HG02981 (cell line): ENCODE data around the gene DLG2.

Experiments used
- ATAC-seq: cut with Tn5 transposase; IDR thresholded peaks from one replicate; pipeline ENCODE4 v1.9.1; 2021; ENCODE audit warnings: mild to moderate bottlenecking, moderate library complexity; ENCODE audit not compliant: unreplicated experiment

Gene DLG2

DNA sequence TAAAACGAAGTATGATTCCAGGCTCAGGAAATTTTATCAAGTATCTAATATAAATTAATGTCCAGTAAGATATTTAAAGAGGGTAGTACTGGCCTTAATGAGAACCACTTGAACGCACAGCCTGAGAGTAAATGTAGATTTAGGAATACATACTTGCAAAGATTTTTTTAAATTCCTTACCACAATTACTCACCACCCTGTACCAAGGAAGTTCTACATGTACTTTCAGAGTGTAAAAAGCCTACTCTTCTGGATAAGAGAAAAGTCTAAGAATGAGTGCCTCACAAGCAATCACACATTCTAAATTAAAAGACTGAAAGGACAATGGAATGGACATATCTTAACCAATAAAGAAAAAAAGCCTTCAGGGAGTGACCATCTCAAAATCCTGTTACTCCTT lies 697.4 kb downstream of the DLG2 start:
- ATAC-seq = no peak

DNA sequence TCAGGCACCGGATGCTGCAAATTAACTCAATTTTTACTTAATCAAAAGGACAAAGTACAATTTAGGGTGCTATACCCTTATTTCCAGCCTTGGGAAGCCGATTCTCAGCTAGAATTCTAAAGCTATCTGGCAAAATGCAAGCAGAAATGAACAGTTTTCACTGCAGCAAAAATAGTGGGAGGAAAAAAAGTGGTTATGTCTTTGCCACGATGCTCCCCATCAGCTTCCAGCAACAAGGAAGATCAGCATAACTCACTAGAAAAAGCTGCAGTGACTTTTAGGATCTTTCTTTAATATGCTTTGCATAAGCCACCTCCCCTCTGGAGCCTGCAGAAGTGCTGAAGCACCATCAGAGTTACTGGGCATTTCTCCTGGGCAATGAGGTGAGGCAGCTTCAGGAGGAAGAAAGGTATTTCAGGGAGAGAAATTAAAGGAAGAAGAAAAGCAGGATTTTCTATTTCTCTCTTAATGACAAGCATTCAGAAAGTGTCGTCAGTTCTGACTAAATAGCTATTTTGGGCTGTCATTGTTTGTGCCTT lies 702.9 kb downstream of the DLG2 start:
- no peak for ATAC-seq

DNA sequence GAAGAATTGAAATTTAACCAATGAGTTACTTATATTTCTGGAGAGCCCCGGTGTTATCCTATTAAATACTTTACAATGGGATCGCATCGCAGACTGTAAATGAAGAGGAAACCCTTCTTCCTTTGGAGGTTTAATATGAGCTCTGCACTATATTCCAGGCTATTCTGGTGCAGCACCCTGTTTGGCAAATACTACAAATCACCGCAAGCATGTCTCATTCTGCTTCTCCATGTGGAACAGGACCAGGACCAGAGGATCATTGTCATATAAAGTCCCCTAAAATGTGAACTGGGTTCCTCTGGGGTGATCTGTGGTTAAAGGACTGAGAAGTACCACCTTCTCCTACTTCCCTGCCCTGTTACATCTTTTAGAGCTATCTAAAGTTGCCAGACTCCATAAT lies 703.7 kb downstream of the DLG2 start:
- no peak for ATAC-seq

DNA sequence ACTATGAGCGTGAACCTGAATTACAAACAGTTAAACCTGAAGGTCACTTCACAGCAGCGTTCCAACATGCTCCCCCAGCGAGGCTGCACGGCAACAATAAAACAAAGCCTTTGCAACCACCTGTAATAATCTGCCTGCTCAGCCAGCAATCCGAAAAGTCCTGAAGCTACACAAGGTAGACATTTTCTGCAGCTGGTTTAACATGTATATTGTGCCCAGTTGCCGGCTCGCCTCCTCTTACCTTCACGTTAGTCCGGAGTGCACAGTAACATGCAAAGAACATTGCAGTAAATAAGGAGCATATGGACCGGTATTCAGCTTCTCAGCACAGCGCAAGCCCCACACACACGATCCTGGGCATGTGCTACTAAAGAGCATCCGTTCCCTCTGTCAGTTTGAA lies 704.3 kb downstream of the DLG2 start:
- no peak for ATAC-seq

DNA sequence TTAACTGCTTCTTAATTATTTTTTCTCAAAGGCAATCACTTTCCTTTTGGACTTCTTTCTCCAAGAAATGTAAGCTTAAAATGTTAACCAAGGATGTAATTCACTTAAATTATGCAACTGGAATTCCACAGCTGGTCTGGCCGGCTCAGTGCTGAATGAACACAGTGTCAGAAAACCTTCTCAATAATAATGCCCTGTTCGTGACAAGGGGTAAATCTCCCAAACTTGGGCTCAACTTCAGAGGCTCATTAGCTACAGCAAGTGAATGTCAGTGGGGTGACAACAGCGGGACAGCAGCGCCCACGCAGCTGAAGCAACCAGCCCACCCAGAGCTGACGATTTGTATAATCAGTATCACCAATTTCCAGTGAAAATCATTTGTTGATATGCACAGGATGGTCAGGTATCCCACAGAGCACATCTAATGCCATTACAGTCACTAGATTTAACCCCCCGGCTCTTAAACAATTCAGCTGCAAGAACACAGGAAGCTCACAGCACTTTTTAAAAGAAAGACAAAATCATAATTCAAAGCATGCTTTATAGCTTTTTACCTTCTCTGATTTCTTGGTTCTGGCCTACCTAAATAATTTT lies 704.8 kb downstream of the DLG2 start:
- ATAC-seq = no peak

DNA sequence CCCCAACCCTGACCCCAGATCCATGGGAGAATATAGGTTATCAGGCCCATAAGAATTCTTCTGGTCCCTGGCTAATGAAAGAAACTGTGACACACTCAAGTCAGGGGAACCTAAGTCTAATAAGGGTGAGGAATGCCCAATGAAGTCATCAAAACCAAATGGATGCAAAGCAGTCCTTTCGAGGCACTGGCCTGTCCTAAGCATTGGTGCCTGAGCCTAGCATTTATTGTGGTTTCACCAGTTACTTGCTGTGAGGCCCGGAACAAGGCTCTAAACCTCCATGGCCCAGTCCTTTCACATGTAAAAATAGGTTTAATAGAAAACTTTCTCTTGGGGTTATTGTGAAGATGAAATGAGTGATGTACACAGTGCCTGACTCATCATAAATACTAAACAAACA lies 712.6 kb downstream of the DLG2 start:
- ATAC-seq = no peak

DNA sequence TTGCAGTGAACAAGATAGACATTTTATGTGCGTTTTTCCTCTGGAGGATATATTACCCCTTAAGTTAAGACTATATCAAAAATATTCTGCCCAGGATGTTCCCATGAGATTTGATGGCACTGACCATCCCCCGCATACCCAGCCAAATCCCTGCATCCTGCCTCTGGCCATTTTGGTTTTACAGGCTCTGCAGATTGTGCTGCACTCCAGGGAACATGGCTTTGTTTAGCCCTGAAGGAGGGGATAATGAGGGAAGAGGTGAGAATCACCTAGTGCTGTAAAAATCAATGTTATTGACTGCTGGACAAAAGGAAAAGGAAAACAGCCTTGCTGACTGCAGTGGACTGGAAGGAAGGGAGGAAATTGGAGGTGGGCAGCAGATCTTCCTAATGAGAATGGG lies 717.4 kb downstream of the DLG2 start:
- ATAC-seq = no peak

DNA sequence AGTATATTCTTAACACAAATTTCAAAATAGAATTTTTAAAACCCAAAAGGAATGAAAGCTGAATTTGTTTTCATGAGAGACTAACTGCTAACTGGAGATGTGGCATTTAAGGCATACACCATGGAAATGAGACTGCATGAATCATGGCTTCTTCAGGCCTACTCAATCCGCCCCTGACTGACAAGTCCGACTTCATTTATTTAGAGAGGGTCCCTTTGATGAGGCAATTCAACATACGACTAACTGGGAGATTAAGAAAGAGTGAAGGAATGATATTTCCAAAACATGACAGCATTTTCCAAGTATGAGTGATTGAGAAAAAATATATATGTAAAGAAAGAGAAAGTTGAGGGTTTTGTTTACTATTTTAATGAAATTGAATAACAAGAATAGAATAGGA lies 720.1 kb downstream of the DLG2 start:
- ATAC-seq = no peak

DNA sequence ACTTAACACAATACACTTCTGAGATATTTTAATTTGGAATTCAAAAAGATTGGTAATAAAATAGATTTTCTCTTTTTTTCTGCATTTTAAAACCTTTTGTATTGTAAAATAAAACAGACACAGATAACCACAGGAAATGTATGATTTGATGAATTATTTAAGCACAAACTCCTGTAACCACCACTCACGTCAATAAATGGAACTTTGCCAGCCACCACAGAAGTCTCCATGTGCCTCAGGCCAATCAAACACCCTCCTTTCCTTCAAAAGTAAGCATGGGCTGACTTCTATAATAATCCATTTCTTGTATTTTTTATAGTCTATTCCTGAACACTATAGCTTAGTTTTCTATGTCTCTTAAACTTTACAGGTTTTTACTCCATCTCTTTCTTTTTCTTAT lies 721.7 kb downstream of the DLG2 start:
- ATAC-seq = no peak

DNA sequence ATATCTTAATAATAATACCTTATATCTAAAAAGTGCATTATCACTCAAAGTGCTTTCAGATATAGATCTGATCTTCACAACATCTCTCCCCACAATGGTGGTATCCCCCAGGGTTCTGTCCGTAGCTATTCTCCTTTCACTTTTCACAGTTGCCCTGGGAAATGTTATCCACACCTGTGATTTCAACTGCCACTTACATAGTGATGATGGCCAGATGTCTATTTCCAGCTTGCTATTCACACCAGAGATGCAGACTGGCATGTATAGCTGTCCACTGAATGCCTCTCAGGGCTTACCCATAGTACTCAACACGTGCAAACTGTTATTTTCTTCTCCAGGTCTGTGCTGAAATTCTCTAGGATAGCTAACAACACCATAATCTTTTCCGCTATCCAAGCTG lies 724.7 kb downstream of the DLG2 start:
- no peak for ATAC-seq

DNA sequence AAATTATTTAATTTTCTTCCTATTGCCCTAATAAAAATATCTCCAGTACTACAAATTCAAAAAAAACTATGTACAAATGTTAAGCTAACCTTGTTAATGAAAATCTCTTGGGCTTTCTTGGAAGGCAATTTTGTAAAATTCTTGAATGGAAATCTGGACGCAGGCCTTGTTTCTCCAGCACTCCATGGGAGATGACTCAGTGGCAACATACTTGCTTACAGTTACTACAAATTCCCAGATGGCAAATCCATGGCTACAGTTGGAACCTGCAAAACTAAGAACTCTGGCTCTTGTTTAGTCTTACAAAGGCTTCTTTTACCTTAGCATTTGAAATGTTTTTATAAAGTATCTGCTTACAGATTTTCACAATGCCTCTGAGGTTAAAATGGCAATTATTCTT lies 725.2 kb downstream of the DLG2 start:
- no peak for ATAC-seq

DNA sequence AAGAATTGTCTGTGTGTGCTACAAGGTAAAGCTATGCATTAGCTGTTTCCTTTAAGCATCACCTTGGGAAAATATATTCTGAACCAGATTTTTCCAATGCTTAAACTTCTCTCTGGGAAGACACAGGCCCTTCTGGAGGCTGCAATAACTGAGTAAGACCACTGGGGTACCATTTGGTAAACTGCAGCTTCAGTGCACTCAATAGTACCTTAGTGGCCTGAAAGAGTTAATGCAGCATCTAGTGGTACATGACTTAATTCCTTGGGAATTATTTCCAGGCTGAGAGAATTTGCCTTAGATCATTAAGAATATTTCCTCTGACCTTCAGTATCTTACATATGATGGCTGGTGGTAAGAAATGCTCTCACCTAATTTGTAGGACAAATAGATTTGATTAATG lies 727.4 kb downstream of the DLG2 start:
- peak; percentile 78 for ATAC-seq

DNA sequence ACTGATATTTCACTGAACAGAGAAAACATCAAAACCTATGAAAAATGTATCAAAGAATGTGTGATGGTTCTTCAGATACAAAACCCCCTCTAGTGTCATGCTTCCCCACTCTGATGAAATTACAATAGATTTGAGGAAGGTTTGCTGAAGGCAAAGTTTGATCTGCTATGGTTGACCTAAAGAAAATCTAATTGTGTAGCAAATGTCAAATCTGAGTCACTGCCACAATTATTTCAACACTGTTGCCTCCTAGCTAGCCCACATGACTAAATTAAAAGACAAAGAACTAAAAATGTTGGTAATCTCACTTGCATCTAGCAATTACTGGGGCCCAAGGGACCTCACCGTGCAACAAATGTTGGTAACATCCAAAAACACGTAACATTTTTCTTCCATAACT lies 728.0 kb downstream of the DLG2 start:
- no peak for ATAC-seq

DNA sequence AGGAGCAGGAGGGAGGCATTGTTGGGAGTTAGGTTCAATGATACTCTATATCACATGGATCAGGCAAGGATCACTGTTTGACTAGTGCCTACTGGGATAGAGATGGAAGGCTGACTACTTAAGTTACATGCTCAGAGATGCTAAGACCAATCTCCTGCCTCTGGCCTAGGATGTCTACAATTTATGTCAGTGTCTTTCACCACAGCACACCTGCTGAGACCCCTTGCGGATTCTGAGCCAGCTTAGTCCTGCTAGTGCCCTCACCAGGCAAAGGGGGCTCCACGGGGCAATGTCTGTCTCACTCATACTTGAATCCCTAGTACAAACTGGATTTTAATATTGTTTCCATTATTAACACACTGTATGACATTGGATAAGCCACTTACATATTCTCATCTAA lies 732.5 kb downstream of the DLG2 start:
- no peak for ATAC-seq

DNA sequence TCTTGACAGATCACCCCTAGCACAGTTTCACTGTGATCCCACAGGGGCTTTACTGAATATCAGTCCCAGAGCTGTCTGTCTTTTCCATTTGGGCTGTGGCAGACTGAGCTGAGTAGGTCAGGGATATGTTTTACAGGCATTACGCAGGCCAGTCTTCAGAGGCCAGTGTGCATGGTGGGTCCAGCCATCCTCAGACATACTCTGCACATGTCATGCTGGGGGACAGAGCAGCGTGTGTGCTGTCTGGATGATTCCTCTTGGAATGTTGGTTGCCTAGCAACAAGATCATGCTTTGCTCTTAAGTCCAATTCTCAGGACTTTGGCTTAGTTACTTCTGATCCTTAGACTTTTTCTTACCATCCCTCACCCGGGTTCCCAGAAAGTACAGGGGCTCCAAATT lies 736.5 kb downstream of the DLG2 start:
- no peak for ATAC-seq

DNA sequence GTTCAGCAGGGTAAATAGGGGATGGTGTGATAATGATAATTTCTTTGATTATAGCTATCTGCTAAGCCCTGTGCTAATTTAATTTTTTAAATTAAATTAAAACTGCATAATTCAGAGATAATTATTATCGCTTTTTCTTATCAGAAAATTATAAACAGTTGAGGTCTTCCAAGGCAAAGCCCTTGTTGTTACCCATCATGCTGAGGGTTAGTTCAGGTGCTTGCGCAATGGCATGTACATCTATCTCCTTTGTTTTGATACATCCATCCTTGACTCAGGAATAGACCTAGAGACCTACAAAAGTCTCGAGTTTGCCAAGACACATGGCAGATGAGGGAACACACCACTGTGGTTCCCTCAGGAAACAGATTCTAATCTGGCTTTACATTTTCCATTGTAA lies 737.6 kb downstream of the DLG2 start:
- no peak for ATAC-seq

DNA sequence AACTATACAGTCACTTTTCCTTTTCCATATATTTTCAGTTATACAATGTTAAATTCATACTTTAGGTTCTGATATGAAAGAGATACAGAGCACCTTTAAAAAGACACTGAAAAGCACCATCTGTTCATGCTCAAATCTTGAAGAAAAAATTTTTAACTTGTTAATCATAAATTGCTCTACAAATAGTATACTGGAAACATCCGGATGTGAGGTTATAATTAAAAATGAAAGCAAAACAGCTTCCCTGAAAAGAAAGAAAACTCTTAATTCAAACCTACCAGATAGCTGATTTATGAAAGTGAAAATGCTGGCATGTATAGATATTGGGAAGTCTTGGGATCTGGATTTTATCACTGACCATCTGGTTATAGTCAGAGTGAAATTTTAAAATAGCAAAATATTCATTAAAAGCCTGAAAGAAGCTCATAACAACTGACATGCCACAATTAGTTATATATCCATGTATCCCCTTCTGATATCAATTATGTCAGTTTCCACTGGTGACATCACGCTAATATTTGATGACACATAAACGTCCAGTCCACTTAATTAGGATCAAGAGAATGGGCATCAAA lies 740.0 kb downstream of the DLG2 start:
- no peak for ATAC-seq

DNA sequence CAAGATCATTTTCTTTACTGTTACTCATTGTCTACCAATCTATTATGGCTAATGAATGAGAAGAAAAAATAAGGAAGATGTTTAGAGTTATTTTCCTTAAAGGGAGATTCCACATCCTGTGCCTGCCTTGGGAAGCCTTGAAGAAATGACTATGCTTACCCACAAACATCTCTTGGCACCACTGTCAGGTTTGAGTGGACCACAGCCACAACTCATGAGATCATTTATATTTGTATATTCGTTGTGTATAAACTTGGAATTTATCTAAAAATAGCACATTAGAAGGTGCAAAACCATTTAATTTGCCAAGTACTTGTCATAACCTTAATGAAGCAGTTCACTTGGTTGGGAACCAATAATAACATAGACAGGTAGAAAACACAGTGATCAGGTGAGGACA lies 740.8 kb downstream of the DLG2 start:
- no peak for ATAC-seq

DNA sequence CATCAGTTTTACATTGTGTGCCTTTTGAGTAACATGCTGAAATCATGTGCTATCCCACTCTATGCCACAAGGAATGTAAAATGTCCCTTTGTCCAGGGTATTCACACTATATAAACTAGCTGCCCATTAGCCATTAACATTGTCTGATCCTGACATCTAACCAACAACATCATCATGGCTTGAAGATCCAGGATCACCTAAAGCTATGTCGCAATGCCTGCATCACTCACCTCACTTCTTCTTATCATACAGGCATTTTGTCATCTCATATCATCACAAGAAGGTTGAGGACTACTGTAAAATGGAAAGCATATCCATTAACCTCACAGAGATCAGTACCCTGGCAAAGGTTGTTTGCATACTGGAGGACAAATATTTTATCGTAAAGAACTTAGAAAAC lies 742.3 kb downstream of the DLG2 start:
- no peak for ATAC-seq

DNA sequence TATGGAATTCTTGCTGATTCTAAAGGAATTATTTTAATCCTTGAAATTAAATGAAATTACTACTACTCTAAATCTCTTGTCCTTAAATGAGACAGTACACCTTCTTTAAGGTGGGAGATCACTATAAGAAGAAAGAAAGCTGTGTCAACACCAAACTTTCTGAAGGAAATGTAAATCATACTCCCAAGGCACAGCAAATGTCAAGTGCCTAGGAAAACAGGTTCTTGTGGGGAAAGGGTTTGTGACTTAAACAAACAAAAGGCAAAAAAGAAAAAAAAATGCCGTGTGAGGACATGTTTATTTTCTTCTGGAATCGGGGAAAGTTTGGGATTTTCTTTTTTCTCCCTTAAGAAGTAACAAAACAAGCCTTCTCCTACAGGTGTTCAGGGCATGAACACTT lies 745.1 kb downstream of the DLG2 start:
- no peak for ATAC-seq

DNA sequence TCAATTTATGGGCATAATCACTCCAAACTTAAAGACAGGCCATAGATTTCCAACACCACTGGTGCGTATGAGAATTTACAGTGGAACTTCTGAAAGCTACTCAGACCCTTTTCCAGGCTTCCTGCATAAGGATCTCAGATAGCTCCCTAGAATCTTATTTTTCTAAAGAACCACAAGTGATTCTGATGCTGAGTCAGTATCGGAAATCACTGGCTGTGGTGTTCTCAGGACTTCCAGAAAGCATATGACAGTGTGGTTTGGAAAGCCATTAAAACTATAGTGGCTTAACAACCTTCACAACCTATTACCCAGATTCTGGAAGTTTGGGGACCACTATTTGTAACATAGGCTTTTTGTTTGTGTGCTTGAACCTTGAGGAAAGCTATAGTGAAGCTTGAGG lies 756.0 kb downstream of the DLG2 start:
- ATAC-seq = no peak

DNA sequence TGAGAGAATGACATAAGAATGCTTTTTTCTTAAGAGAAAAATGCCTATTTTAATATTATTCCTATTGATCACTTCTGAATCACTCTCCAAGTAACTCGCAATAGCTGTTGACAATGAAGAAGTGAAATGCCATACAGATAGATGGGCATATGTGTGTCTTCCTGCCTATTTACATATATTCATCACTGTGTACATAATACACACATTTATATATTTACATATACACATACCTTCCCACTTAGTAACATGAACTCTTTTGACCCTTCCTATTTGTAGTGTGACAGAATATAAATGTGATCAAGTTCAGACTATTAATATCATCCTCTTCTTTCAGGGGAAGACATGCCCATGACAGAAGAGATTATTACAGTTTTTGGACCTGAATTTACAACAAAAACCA lies 756.7 kb downstream of the DLG2 start:
- ATAC-seq = no peak

DNA sequence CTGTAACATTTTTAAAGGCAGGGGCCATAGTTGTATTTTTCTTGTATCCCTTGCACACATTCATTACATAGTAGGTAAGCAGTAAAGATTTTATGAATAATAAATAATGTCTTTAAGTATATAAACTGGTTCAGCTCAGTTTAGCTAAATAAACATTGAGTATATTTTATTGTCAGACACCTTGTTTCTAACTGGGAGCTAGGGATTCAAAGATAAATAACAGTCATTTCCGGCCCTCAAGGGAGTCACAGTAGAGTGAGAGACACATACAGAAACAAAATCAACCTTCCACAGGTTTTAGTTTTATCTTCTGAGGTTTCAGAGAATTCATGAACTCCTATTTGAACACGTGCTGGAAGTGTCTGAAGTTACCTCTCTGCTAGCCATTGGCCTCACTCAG lies 760.2 kb downstream of the DLG2 start:
- no peak for ATAC-seq
